ENCODE data around the gene ZNF609. TPM values are rescaled to one million over a fixed set of nuclear protein-coding genes. Genes with fewer than 3 reads are reported as not detected.
A peak's percentile ranks its signal among the peaks of the same experiment; 100 is the strongest.

ZNF609 gene
- total RNA-seq, 6 experiments from 2014 or later = 19.7 to 22.1 (median 20.4) TPM

- Mint-ChIP-seq H3K36me3 (ENCODE audit: low read depth) (peaks cover 16% of the 10 kb centered on the region; the same call in 1 of the 2 replicates), H3K4me1 (ENCODE audit: low read depth) (peaks cover 2% of the 10 kb centered on the region), H3K4me3 (no peak overlapping the region), H3K27ac (peak overlapping the region; percentile 29; the same call in 1 of the 2 replicates), H3K27me3 (ENCODE audit: insufficient read depth) (peaks cover 4% of the 10 kb centered on the region), H3K9me3 (no peaks in the 10 kb centered on the region)
- DNase-seq = no peak
- TF ChIP-seq CTCF (IDR thresholded peaks at IDR 0.05) = no peak
Observed at GRCh38 chr15:64687688-64688087, 227.3 kb downstream of the ZNF609 start.

GRCh38 chr15:64688770-64689169 lies 228.4 kb downstream of the ZNF609 start:
- peaks cover 4% of the 10 kb centered on the region for H3K27me3 Mint-ChIP-seq (ENCODE audit: insufficient read depth)
- peaks cover 16% of the 10 kb centered on the region; the same call in 1 of the 2 replicates for H3K36me3 Mint-ChIP-seq (ENCODE audit: low read depth)
- H3K27ac Mint-ChIP-seq = peak overlapping the region; percentile 11; the same call in 1 of the 2 replicates
- no peak for TF ChIP-seq CTCF (IDR thresholded peaks at IDR 0.05)
- peaks cover 12% of the 10 kb centered on the region for H3K4me1 Mint-ChIP-seq (ENCODE audit: low read depth)
- H3K9me3 Mint-ChIP-seq = no peaks in the 10 kb centered on the region
- DNase-seq = no peak
- H3K4me3 Mint-ChIP-seq = no peak overlapping the region

- Mint-ChIP-seq H3K27ac (peak overlapping the region; percentile 2; the same call in 1 of the 2 replicates), H3K27me3 (ENCODE audit: insufficient read depth) (peaks cover 4% of the 10 kb centered on the region), H3K36me3 (ENCODE audit: low read depth) (peaks cover 16% of the 10 kb centered on the region; the same call in 1 of the 2 replicates), H3K4me3 (no peak overlapping the region), H3K4me1 (ENCODE audit: low read depth) (peaks cover 12% of the 10 kb centered on the region), H3K9me3 (no peaks in the 10 kb centered on the region)
- no peak for DNase-seq
- no peak for TF ChIP-seq CTCF (IDR thresholded peaks at IDR 0.05)
Observed at GRCh38 chr15:64690008-64690407, 229.6 kb downstream of the ZNF609 start.

GRCh38 chr15:64690578-64691296 lies 230.4 kb downstream of the ZNF609 start:
- Mint-ChIP-seq H3K27ac (0 out of 2 replicates have a peak overlapping the region, but pooled peaks have one; percentile 2), H3K36me3 (ENCODE audit: low read depth) (peaks cover 22% of the 10 kb centered on the region), H3K4me3 (no peak overlapping the region), H3K4me1 (ENCODE audit: low read depth) (peaks cover 19% of the 10 kb centered on the region), H3K27me3 (ENCODE audit: insufficient read depth) (peaks cover 4% of the 10 kb centered on the region), H3K9me3 (no peaks in the 10 kb centered on the region)
- no peak for DNase-seq
- peak; percentile 57; the same call in 1 of the 2 replicates for TF ChIP-seq CTCF (IDR thresholded peaks at IDR 0.05)

GRCh38 chr15:64691896-64692565 lies 231.7 kb downstream of the ZNF609 start:
- Mint-ChIP-seq H3K9me3 (no peaks in the 10 kb centered on the region), H3K27ac (no peak overlapping the region), H3K27me3 (ENCODE audit: insufficient read depth) (peaks cover under 1% of the 10 kb centered on the region), H3K4me1 (ENCODE audit: low read depth) (peaks cover 21% of the 10 kb centered on the region), H3K36me3 (ENCODE audit: low read depth) (peaks cover 12% of the 10 kb centered on the region), H3K4me3 (no peak overlapping the region)
- no peak for TF ChIP-seq CTCF (IDR thresholded peaks at IDR 0.05)
- no peak for DNase-seq

Measured in HFFc6 (cell line).